Measurements from ENCODE around the gene SLC7A1. TPM values are rescaled to one million over a fixed set of nuclear protein-coding genes. Genes with fewer than 3 reads are reported as not detected.

The SLC7A1 gene
- total and polyA plus RNA-seq, 2 donors (not counting 3 experiments of a cell fraction or from before 2014, with no cell fraction given) = 21.0 to 79.3 TPM

GRCh38 chr13:29493796-29494195 is 101.7 kb downstream of the SLC7A1 start:
- no peak overlapping the region for H3K9ac ChIP-seq (replicated peaks; ENCODE audit: extremely low read depth, insufficient read depth, low read length)
- ChIA-PET CTCF (no interaction called here), POLR2A (no interaction called here)
- no peaks in the 10 kb centered on the region for H4K20me1 ChIP-seq (replicated peaks; ENCODE audit: control insufficient read depth, extremely low read depth, insufficient read depth, low read length)
- H3K27me3 ChIP-seq (ENCODE audit: control insufficient read depth in 2 of 2, insufficient read depth in 2 of 2, low read length in 2 of 2) = peaks cover 3 to 8% of the 10 kb centered on the region in 2 experiments
- no peak overlapping the region for H2AFZ ChIP-seq (ENCODE audit: low read depth, low read length)
- H3K9me3 ChIP-seq (replicated peaks; ENCODE audit: control insufficient read depth, insufficient read depth, low read length) = no peaks in the 10 kb centered on the region
- DNase-seq (ENCODE audit: low read depth, low spot score) (no peak), FAIRE-seq (no peak)
- no TSS peak for BruUV-seq (replicated peaks)
- intact Hi-C loops (cut with micrococcal nuclease) = no loop called here
- dilution Hi-C loops (cut with MboI; ENCODE audit: extremely low pct_ligation_motif_present, low sequenced_read_pairs) = no loop called here
- H3K4me3 ChIP-seq (replicated peaks in 1 of 3; ENCODE audit: insufficient read depth in 1 of 3, low read depth in 1 of 3, low read length in 3 of 3) = no peak overlapping the region
- H3K9me1 ChIP-seq (replicated peaks; ENCODE audit: control insufficient read depth, extremely low read depth, insufficient read depth, low read length) = no peaks in the 10 kb centered on the region
- H3K79me2 ChIP-seq (ENCODE audit: control insufficient read depth, insufficient read depth, low read length) = no peaks in the 10 kb centered on the region
- no peaks in the 10 kb centered on the region for H3K4me1 ChIP-seq (ENCODE audit: control insufficient read depth, extremely low read depth, insufficient read depth, low read length)
- H3K36me3 ChIP-seq (ENCODE audit: control insufficient read depth in 2 of 2, extremely low read depth in 1 of 2, insufficient read depth in 2 of 2, low read length in 2 of 2) = no peaks in the 10 kb centered on the region
- no peak overlapping the region for H3K4me2 ChIP-seq (ENCODE audit: insufficient read depth, low read length)
- TF ChIP-seq JUN (IDR thresholded peaks at IDR 0.05; ENCODE audit: borderline replicate concordance, insufficient read depth, insufficient read length, low read depth) = no peak
- no peak for TF ChIP-seq CTCF (IDR thresholded peaks at IDR 0.05; ENCODE audit: extremely low read depth in 1 of 2, insufficient read depth in 1 of 2, low read depth in 1 of 2, low read length in 2 of 2)
- no peak for TF ChIP-seq POLR2A (IDR thresholded peaks at IDR 0.05; ENCODE audit: low read depth, low read length)
- TF ChIP-seq MYC (IDR thresholded peaks at IDR 0.05; ENCODE audit: low read depth, low read length) = no peak
- no peak for TF ChIP-seq GATA2 (IDR thresholded peaks at IDR 0.05; ENCODE audit: insufficient read depth, insufficient read length, low read depth, low read length)
- TF ChIP-seq POLR2AphosphoS5 (IDR thresholded peaks at IDR 0.05; ENCODE audit: insufficient read depth, low read depth, low read length) = no peak
- TF ChIP-seq MAX (IDR thresholded peaks at IDR 0.05; ENCODE audit: insufficient read depth, insufficient read length) = no peak
- no peak for TF ChIP-seq FOS (IDR thresholded peaks at IDR 0.05; ENCODE audit: borderline replicate concordance, insufficient read depth, low read length)
- no peak for TF ChIP-seq EZH2 (IDR thresholded peaks at IDR 0.05; ENCODE audit: borderline replicate concordance, low read depth, low read length, severe bottlenecking)
- H3K27ac ChIP-seq (ENCODE audit: insufficient read depth, low read depth, low read length) = no peak overlapping the region

Measured in endothelial cell of umbilical vein (primary cell).